Measurements from ENCODE around the gene DDX17.
A peak's percentile ranks its signal among the peaks of the same experiment; 100 is the strongest.

The DDX17 gene

DNA sequence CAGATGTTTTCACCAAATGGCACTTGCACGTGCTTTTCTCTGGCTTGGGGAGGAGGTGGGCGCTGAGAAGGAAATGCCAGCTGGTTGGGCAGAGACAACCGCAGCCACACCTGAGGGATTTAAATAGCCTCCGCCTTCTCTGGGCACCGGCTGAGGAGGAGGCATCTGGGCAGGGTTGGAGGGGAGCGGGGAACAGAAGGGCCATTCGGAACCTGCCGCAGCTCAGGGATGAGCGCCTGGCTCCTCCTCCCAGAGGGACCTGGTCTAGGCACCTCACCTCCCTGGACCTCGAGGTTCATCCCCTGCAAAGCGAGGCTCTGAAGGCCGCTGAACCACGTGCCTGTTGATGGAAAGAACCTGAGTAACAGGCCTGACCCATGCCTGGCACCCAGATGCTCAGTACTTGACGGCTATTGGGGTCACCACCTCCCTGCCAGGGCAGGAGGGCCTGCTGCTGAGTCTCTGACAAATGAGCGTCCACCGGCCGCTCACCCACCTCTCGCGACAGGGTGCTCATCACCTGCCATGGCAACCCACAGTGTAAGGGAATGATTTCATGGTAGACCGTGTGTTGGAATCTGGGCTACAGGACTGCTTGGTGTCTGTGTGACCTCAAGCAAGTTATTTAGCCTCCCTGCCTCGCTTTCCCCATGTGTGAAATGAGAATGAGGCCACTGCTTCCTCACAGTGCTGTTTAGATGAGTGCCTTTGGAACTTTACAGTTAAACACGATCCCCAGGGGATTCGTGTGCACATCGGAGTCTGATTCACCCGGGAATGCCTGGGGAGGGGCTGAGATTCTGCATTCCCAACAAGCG, 40.2 kb downstream of the DDX17 start:
- DNase-seq (ENCODE audit: low spot score) = no peak

DNA sequence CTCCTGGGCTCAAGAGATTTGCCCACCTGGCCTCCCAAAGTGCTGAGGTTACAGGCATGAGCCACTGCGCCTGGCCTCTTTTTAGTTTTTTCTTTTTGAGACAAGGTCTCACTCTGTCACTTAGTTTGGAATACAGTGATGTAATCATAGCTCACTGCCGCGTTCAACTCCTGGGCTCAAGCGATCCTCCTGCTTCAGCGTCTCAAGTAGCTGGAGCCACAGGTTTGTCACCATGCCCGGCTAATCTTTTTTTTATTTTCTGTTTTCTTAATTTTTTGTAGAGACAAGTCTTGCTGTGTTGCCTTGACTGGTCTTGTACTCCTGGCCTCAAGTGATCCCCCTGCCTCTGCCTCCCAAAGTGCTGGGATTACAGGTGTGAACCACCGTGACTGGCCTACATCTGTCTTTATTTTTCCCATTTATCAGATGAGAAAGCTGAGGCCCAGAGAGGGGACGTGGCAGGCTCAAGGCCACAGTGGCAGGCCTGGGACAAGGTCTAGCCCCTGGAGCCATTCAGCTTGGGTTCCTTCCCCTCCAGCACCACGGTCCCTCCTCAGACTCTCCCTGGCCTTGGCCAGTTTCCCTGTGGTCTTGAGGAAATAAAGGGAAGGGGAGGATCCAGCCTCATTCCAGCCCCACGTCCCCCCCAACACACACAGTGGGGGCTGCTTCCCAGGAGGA, 41.0 kb downstream of the DDX17 start:
- no peak for DNase-seq (ENCODE audit: low spot score)

DNA sequence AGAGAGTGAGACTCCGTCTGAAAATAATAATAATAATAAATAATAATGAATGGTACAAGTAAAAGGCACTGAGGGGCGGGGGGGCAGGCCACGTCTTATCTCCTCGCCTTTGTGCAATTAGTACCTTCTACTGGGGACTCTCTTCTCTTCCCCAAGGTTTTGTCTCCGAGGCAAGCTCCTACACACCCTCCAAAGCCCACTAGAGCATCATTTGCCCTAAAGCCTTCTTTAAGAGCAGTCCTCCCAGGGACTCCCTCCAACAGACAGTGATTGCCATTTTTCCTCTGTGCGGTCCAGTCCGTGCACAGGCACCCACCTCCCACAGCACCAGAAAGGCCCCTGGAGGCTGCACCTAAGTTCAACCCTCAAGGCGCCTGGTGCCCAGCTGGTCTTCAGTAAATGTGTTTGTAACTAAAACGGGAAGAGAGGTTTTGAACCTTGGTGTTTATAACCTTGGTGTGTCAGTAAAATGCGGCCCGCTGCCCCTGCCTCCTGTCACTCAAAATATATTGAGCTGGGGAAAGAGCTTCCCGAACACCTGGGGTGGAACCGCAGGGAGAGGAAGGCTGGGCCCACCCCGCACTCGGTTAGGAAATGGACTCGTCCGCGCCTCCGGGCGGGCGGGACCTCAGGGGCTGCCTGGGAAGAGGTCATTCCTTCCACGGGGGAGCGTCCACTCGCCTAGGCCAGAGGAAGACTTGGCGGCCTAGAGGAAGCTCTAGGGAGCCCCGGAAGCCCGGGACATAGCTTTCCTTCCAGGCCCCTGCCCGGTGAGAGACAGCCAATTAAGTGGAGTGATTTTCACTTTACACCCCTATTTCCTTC, 42.9 kb downstream of the DDX17 start:
- no peak for DNase-seq (ENCODE audit: low spot score)

DNA sequence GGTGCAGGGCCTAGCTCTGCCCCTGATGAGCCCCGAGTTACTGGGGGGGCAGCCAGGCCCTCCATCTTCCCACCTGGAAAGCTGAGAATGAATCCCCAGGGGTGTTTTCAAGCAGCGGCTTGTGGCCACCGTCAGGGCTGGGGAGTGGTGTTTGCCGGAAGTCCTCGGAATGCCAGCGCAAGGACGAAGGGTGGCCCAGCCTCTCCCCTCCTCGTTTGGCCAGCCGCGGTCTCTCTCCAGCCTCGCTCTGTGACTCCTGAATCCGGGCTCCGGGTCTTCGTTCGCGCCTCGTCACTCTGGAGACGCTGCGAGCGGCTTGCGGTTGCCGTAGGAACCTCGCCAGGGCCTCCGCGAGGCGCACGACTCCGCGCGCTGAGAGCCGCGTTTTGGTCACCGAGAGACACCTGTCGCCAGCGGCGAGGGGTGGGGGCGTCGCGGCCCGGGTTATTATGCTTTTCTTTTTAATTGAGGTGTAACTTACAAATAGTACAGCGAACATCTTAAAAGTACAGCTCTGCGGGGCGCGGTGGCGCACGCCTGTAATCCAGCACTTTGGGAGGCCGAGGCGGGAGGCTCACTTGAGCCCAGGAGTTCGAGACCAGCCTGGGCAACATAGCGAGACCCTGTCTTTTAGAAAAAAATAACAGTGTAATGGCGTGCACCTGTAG, 44.6 kb downstream of the DDX17 start:
- DNase-seq (ENCODE audit: low spot score) = peak; percentile 89

DNA sequence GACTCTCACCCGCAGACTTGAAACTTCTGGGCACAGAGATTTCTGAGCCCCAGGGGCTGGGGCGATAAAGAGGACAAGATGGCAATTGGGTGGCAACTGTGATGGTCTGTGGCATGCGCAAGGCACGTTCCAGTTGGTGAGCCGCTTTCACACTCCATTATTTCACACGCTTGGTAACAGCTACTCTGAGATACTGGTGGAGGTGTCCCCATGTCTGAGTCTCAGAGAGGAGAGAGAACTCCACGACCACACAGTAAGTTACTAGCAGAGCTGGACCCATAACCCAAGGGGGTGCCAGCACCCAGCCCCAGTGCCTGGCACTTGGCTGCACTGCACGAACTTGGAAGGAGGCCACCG, 45.1 kb downstream of the DDX17 start:
- no peak for DNase-seq (ENCODE audit: low spot score)

DNA sequence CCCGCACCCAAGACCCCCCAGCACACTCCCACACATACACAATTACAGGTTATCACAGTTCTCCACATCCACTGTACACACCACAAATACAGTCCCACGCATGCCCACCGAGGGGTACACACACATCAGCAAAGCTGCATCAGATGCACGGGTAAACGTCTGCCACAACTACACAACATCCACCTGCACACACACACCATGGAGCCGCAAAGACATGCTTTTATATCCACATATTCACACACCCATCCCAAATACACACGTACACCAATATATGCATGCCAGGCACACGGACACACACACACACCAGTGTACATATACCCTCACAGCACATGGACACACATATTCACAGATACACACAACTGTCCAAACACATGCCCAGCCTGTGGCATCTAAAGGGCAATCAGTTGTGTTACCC, 45.7 kb downstream of the DDX17 start:
- no peak for DNase-seq (ENCODE audit: low spot score)

DNA sequence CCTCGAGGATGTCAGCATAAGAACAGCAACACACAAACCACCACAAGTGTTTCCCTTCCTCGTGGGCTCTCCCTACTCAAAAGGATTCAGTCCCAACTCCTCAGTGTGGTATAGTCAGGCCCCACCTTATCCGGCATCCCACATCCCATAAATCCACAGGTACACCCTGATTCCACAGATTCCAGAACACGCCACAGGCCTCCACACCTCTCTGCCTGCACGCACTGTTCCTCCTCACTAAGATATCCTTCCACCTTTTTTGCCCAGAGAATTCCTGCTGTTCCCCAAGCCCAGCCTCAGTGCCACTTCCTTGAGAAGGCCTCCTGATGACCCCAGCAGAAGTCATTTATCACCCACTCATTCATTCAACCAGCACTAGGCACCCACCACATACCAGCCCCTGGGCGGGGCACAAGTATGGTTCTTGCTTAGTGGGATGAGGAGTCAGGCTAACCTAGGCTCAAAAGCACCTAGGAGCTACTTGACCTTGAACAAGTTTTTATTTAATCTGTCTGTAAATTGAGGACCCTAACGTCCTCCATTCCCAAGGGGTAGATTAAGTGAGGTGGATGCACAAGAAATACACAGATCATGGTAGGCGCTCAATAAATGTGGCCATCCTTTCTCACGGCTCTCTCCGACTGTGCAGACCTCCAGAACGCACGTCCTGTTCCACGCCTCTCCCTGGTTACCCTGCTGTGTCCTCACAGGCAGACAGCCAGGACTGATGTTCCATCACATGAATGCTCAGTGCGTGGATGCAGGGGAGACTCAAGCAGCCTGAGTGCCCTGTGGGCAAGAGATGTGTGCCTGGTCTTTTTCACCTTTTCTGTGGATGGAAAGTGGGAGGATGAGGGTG, 49.0 kb downstream of the DDX17 start:
- DNase-seq (ENCODE audit: low spot score) = no peak

DNA sequence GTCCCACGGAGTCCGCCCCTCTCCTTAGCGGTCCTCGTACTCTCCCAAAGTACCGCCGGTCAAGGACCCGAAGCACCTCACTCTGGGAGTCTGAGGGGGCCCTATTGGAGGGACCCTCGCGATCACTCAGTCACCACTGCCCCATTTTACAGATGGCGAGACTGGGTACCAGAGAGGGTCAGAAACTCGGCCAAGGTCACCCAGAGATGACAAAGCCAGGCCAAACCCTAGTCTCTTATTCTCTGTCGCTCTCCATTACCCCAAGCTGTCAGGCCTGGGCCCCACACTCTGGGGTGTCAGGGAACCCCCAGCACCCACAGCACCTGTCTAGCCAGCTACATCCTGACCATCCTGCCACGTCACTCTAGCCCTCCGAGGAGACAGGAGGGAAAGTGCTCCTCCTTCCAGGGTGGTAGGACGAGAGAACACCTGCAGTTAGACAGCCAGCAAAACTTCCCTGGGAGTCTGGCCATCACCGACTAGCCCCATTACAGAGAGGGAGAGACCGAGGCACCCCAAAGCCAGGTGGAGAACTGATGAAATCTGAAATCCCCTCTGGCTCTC, 49.8 kb downstream of the DDX17 start:
- no peak for DNase-seq (ENCODE audit: low spot score)

DNA sequence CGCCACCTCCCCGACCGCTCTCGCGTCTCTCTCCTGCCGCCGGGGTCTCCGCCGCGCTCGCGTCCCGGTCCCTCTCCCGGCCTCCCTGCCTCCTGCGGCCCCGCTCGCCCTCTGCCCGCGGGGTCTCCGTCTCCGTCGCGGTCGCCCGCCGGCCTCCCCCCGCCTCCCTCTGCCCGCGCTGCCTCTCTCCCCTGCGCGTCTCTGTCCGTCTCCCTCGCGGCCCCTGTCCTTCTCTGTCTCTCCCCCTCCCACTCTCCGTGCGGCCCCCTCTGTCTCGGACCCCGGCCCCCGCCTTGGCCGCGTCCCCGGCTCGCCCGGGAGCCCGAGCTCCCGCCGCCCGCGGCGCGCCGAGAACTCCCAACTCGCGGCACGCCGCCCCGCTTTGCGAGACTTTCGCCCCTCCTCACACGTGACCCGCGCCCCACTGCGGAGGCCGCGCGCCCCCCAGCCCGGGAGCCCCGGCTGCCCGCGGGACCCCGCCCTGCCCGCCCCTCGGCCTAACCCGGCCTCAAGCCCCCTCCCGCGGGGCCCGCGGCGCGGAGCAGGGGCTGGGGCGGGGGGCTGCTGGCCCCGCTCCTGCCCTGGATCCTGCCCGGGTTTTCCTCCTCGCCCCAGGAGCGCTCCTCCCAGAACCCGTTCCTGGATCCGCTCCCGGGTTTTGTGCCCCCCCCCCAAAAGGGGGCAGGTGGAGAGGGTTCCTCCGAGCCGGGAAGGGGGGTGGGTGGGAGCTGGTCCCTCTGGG, 50.4 kb downstream of the DDX17 start:
- DNase-seq (ENCODE audit: low spot score) = no peak

DNA sequence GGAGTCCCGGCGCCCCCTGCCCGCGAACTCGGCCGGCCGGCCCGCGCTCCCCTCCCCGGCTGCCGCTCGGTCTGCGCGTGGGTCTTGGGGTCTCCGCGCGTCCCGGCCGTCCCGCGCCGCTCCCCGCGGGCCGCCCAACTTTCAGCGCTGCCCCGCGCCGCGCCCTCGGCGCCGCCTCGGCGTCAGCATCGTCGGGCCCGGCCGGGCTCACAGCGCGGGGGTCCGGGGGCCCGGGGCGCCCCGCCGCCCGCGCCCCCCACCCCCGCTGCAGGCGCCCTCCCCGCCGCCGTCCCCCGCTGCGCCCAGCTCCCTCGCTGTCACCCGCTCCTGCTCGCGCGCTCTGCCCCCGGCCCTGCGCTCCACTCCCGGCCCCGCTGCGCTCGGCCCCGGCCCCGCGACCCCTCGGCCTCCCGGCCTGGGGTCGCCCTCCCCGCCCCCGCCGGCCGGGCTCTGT, 51.0 kb downstream of the DDX17 start, which contains the start of gene KCNJ4:
TSS of gene KCNJ4 (minus strand) at position 124 of the 454 bp plus-strand sequence. CDS start 27,067 bp downstream, outside the sequence.
- DNase-seq (ENCODE audit: low spot score) = no peak

DNA sequence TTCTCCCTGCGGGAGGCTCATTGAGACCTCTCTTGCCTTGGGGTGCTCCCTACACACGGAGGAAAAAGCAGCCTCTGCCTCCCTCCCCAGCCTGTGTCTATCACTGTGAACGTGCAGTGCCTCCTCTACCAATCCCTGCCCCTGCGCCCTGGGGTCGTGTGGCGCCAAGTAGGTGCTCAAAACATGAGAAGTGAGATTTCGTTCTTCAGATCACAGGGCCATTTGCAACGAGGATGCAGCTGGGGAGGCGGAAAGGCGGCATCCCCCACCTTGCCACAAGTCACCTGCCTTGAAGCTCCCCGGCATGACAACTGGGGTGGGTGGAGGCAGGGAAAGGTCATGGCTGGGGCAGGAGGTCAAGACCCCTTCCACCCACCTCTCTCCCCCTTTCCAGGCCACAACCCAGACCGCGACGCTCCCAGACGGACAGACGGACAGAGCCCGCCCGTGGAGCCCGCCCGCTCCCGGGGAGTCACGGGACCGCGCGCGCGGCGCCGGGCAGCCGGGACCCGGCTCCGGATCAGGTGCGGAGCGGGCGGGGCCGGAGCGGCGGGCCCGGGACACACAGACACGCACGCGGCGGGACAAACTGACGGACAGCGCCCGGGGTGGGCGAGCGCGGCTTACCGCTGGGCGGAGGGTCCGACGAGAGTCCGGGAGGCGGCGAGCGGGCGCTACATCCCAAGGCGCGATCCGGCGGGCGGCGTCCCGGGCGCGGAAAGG, 51.6 kb downstream of the DDX17 start:
- DNase-seq (ENCODE audit: low spot score) = no peak

DNA sequence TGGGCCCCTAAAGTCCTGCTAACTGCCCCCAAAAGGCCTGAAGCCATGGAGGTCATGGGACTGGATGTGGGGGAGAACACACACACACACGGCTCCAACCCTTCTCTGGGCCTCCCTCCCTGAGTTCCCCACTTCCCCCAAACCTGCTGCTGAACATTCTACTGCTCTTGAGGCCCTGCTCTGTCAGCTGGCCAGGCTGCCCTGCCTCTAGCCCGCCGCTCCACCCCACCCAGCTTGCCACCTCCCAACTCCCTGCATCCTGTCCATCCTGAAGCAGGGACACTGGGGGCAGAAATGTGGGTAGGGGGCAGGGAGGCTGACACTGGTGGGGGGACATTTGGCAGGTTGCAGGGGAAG, 52.1 kb downstream of the DDX17 start:
- DNase-seq (ENCODE audit: low spot score) = no peak

DNA sequence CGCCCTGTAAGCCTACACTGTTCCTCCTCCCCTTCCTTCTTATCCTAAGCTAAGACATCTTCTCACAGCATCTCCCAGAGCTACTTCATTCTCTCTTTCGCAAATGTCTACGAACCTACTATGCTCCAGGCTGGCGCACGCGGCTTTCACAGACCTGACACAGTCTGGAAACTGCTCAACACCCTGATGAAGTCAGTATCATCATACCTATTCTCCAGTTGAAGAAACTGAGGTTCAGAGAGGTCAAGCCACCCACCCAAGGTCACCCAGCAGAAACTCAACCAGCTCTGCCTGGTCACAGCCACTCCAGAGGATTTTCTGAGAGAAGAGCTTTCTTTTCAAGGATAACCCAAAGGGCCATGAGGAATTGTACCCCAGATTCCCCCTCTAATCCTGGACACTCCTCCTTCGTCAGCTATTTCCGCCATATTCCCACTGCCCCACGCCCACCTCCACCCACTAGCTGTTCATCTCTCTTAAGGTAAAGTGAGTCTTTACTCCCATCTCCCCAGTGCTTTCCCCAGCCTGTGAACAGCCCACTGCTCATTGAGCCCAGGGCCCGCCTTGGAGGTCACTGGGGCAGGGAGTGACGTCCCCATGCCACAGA, 52.9 kb downstream of the DDX17 start:
- DNase-seq (ENCODE audit: low spot score) = no peak

DNA sequence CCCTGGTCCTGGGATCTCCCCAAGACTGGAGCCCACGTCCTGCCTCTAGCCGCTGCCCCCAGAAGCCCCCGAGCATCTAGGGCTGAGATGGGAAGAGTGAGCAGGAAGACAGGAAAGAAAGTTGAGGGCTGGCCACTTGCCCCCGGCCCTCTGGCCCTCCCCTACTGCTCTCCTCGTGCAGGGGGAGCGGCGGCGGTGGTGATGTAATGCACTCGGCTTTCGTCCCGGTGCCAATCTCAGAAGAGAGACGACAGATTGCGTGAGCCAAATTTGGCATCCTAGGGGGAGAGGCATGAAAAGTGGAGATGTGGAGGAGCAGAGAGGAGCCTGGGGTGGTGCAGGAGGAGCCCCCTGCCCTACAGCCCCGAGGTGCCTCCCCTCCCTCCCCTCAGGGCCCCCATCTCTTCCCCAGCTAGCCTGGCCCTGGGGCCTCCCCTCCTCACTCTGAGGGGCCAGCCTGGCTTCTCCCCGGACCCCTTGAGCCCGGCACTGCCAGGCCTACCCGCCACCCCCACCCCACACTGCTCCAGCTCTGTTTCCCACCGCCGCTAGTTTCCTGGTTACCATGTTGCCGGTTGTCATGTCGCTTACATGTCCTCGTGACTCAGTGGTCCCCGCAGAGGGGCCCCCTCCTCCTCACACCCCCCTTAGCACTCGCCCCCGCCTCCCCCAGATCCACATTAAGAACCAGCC, 53.6 kb downstream of the DDX17 start:
- peak; percentile 76 for DNase-seq (ENCODE audit: low spot score)

DNA sequence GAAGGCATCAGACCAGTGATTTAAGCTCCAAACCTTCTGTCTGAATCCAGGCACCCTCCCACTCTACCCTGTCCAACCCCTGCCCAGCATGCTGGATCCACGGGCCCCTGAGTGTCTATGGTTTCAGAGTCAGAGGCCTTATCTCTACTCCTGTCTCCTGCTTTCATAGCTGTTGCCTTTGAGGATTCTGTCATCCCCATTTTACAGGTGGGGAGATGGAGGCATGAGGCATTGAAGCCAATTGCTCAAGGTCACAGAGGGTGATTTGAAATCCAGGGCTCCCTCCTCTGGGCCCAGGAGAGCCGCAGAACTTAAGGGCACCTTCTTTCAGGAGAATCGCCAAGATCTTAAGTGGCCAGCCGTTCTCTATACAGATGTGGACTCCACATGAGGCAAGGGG, 54.2 kb downstream of the DDX17 start:
- DNase-seq (ENCODE audit: low spot score) = no peak

DNA sequence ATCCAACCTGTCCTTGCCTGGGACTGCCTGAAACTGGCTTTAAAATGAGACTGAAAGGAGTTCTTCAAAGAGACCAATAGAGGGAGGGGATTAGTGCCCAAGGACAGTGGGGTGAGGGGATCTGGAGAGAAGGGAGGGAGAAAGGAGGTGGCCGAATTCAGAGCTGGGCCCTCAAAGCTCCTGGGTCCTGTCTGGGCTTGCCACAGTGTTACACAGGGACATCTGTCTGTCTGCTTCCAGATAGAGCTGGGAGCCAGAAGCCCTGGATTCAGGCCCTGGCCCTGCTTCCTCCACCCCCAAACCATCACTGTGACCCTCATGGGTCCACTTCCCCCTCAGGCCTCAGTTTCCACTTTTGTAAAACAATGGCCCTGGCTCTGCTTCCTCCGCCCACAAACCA, 54.7 kb downstream of the DDX17 start:
- no peak for DNase-seq (ENCODE audit: low spot score)

DNA sequence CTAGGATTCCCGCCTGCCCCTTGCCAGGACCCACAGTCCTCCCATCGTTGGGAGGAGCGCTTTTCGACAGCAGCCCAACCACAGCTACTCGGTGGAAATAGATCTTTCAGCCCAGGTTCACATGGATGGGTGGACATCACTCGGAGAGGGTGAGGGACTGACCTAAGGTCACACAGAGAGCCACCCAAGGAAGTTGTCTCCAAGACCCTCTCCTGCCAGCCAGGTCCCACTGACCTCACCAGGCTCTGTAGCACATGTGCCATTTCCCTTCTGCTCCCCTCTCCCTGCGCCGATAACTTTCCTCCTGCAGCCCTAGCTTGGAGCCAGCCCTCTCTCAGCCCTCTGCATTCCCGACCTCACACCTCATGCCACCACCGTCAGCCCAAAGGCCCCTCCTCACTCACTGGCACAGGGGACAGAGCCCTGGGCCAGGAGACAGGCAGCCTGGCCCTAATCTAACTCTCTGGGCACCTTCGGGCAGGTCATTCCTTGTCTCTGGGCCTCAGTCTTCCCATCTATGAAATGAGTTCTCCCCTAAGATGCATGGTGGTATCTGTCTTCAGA, 55.8 kb downstream of the DDX17 start:
- no peak for DNase-seq (ENCODE audit: low spot score)

DNA sequence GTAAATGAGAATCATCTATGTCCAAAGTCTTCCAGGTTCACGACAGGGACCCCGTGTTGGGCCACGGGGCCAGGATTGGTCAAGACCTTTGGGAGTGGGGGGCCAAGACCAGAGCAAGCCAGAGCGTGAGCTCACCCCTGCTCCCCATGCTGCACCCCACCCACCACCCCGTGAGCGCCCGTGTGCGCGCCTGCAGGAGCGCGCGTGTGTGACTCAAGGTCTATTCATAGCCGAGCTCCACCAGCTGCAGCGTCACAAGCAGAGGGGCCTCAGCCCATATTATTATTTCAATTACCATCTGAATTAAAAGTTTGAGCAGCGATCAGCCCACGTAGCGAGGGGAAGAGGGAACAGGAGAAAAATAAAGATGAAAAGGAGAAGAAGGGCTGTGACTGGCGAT, 56.3 kb downstream of the DDX17 start:
- DNase-seq (ENCODE audit: low spot score) = no peak
